Activated CD8-positive, alpha-beta memory T cell treated with anti-CD3 and anti-CD28 coated beads, Interleukin-2, amount 50 U/mL, for 48 hours (primary cell): ENCODE measurements around the gene VAV1.

Experiments
- DNase-seq: peaks from one replicate; pipeline ENCODE4 v3.0.0-alpha.2; 2020

VAV1 gene

DNA sequence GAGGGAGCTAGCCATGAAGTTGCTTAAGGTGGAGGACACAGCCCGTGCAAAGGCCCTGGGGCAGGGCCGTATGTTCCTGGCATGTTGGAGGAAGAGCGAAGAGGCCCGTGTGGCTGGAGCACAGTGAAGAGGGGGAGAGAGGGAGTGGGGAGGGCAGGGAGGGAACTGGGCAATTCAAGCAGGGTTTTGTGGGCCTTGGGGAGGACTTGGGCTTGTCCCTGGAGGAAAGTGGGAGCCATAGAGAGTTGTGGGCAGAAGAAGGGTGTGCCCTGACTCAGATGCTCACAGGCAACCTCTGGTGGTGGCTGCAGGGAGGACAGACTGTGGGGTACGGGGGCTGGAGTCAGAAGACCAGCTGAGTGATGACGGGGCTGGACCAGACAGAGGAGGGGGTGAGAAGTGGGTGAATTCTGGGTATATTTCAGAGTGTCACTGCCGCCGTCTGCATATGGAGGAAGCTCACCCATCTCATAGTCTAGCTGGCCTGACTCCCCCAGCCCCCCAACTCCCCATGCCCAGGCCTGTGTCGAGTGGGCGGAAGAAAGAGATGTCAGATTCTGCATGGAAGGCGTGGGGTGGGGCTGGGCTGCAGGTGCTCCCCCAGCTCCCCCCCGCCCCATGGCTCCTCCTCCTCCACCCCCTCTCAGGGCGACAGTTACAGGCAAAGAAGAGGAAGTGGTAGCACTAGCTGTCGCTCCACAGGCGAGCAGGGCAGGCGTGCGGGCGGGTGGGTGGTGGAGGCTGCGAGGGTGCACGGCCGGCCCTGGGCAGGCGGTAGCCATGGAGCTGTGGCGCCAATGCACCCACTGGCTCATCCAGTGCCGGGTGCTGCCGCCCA, at the start of gene VAV1:
VAV1 (plus strand) TSS at position 681 of the 838 bp plus-strand sequence; CDS start at position 781, 100 bp downstream.
- peak; percentile 85 for DNase-seq

DNA sequence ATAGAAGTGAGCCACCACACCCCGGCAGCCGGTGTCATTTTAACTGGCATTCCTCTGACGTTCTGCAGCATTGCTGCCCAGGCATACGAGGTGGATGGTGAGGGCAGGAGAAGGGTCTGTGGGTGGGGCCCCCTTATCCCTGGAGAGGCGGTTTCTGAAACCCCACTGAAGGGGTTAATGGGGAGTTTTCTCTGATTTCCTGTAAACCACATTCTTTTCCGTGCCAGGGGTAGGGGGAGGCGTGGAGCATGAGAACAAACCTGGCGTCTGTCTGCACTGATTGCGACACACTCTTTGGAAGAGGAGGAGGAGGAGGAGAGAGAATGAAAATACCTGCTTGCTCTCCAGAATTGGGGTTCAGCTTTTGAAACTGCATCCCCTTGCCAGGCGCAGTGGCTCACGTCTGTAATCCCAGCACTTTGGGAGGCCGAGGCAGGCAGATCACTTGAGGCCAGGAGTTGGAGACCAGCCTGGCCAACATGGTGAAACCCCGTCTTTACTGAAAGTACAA, 49.3 kb upstream of the VAV1 start:
- DNase-seq = no peak

- DNase-seq = no peak
These were observed 48.8 kb upstream of the VAV1 start for GRCh38 chr19:6723738-6724137.

DNA sequence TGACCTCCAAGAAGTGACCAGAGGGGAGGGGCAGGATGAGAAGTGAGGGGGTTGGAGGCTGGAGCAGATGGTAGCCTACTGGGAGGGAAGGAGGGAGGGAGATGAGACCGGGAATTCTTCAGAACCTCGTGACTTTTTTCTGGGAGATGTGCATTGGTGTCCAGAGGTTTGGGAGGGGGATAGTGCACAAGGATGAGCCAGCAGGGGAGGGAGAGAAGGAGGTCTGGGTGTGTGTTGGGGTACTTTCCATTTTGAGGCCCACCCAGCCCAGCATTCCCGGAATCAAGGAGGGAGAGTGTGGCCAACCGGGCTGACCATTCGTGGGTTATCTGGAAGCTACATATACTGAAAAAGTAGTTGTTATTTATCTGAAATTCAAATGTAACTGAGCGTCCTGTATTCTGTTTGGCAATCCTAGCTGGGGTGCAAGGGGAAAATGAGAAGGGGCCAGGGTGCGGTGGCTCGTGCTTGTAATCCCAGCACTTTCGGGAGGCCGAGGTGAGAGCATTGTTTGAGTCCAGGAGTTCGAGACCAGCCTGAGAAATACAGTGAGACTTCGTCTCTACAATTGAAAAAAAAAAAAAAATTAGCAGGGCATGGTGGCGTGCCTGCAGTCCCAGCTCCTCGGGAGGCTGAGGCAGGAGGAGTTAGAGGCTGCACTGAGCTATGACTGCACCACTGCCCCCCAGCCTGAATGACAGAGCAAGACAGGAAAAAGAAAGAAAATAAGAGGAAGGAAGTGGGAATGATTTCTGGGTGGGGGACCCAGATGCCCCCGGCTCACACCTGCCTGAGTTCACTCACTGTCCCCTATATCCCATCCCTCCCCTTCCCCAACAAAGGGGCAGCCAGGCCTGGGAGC, 47.6 kb upstream of the VAV1 start:
- no peak for DNase-seq

DNA sequence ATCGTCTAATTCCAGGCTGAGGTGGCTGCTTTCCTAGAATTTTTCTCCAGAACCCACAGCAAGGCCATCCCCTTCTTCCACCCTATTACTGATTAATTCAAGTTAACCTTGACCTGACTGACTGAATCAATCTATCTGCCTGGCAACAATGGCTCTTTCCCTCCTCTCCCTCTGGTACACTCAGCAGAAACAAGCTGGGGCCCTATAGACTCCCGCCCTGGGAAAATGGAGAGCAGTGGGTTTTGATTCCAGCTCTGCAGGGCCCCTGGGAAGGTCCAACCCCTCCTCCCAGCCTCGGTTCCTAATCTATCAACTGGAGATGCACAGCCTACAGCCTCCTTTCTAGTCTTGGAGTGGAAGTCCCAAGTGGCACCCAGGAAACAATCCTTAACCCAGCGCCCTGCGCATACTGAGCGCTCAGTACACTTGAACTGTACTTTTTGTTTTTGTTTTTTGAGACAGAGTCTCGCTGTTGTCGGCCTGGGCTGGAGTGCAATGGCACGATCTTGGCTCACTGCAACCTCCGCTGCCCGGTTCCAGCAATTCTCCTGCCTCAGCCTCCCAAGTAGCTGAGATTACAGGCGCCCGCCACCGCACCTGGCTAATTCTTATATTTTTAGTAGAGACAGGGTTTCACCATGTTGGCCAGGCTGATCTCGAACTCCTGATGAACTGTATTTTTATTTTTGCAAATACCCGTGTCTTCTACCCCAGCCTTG, 46.8 kb upstream of the VAV1 start:
- DNase-seq = no peak

- no peak for DNase-seq
These were observed 44.2 kb upstream of the VAV1 start for GRCh38 chr19:6728346-6728745.

DNA sequence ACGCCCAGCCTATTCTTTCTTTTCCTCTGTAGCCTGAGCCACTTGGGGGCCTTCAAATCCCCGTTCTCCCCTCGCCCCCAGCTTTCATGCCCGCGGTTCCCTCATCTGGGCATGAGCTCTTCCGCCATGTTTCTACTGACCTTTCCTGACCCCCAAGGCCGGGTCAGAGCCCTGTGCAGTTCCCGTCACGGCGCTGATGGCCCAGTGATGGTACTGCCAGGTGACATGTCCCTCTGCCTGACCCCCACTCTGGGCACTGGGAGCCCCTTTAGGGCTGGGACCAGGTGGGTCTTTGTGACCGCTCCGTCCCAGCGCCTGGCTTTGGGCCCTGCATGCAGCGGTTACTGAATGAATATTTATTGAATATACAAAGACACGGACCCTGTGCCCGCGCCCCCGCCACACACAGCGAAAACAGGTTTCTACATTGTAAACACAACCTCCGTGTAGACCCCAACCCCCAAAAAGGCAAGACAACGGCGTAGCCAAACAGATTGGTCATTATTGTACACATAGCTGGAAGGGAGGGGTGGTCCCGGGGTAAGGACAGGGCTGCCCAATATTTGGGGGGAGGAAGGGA, 42.8 kb upstream of the VAV1 start:
- no peak for DNase-seq

GRCh38 chr19:6730153-6730804, 42.2 kb upstream of the VAV1 start:
- peak; percentile 70 for DNase-seq

DNA sequence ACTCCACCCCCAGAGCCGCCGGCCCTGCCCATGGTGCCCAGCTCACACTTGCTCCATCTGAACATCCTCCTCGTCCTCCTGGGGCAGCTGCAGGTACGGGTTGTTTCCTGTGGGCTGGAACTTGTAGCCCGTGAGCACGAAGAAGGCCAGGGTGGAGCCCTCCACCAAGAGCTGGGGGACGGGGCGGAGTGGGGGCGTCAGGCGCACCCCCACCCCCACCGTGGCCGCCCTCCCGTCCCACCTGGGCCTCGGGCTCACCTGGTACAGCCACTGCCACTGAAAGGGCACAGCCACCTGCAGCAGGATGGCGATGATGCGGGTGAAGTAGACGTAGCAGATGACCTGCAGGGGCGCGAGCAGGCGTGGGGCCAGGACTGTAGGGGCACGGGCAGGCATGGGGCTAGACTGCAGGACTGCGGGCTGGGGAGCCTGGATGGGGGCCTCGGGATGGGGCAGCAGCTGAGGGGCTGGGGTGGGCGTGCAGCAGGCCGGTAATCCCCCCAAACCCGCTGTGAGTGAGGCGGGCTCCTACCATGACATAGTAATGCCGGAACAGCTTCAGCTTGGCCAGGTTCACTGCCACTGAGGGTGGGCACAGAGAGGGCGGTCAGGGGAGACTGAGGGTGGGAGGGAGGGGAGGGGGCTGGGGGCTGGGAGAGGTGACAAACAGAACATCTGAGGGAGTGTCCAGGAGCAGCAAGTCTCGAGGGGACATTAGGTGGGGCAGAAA, 41.4 kb upstream of the VAV1 start:
- no peak for DNase-seq

DNA sequence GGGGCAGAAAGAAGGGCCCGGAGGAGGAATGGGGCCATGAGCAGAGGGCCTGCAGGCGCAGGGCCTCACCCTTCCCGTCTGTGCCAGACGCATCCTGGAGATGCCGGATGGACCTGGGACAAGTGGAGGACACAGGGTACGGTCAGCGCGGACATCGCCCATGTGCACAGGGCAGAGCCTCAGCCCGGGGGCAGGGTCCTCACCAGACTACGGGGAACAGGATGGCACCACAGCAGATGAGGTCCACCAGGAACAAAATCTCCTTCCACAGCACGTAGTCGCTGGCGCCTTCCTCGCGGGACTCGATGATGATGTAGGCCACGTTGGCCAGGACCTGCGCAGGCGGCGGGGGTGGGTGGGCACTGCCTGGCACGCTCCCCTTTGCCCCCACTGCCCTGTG, 40.7 kb upstream of the VAV1 start:
- no peak for DNase-seq

DNA sequence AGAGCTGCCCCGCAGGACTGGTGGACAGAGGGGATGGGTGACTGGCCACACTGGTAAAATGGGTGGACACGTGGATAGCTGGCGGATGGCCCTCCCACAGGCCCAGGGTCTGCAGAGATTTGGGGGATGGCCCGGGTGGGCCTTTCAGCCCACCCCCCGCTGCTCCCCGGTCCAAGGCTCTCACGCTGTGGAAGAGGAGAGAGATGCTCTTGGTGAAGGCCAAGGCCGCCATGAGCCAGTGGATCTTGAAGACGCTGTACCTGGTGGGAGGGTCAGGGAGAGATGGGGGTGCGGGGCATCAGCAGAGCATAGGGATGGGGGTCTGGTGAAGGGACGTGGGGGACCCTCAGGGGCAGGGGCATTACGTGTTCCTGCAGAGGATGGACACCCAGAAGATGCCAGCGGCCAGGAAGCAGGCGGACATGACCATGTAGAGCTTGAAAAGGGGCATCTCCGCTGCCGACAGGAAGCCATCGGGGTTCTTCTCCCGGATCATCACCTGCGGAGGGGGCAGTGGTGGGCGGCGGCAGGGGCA, 39.6 kb upstream of the VAV1 start:
- DNase-seq = no peak

GRCh38 chr19:6733338-6734095, 39.0 kb upstream of the VAV1 start:
- DNase-seq = no peak

GRCh38 chr19:6734096-6734696, 38.3 kb upstream of the VAV1 start:
- no peak for DNase-seq

DNA sequence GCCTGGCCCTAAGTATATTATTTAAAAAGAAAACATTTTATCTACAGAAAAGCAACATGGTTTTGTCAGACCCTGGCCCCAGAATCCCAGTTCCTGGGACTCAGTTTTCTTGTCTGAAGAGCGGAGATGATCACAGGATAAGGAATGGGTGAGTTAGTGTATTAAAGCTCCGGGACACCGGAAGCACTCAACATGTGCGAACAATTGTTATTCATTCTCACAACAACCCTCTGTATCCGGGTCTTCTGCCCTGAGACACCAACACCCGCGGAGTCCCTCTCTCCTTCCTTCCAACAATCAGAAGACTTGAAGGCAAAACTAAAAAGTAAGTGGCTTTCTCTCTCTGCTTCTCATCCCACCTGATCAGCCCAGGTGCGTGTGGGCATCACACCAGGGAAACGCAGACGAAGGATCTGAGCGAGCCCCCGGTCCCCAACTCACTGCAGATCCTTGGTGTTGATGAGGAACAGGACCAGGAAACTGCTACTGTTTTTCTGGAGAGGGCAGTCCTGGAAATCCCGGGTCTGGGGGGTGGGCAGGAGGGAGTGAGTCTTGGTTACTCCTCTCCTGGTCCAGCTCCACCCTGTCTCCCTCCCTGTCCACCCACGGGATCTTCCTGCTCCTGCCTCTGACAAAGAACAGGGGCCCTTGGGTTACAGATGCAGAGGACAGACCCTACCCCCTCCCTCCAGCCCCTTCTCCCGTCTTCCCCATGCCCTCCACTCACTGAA, 37.2 kb upstream of the VAV1 start:
- DNase-seq = no peak

GRCh38 chr19:6736169-6736916, 36.2 kb upstream of the VAV1 start:
- peak; percentile 83 for DNase-seq

- no peak for DNase-seq
These were observed 35.6 kb upstream of the VAV1 start for GRCh38 chr19:6736917-6737283.

DNA sequence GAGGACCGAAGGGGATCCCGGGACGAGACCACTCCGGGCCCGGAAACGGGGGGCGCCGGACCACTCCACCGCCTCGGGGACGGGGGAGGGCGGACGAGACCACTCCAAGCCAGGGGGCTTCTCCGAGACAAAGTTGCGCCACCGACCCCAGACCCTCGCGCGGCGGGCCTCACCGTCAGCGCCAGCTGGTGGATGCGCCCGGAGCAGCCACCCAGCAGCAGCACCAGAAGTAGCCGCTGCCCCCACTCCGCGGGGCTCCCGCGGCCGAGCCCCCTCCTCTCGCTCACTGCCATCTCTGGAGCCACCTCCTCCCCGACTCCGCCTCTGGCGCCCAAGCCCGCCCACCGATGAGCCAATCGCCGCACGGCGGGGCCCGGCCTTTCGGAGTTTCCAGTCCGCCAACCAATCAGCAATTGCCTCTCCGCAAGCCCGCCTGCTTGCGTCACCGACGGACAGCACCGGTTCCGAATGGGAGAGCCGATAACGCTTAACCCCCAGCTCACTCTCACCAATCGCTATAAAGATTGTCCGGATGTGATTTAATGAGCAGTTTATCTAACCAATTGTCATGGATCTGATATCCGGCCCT, 35.1 kb upstream of the VAV1 start, which contains the start of gene GPR108:
GPR108 (minus strand) TSS at position 297 of the 589 bp plus-strand sequence; CDS start at position 293, 4 bp downstream.
- DNase-seq = peak; percentile 98
